ENCODE data around the gene PPT2. TPM values are rescaled to one million over a fixed set of nuclear protein-coding genes. Genes with fewer than 3 reads are reported as not detected.

Gene PPT2
- total and polyA plus RNA-seq, 2 of the 13 experiments (the other 11 are each of a cell fraction or from before 2014, with no cell fraction given) = 39.2 to 61.8 TPM

DNA sequence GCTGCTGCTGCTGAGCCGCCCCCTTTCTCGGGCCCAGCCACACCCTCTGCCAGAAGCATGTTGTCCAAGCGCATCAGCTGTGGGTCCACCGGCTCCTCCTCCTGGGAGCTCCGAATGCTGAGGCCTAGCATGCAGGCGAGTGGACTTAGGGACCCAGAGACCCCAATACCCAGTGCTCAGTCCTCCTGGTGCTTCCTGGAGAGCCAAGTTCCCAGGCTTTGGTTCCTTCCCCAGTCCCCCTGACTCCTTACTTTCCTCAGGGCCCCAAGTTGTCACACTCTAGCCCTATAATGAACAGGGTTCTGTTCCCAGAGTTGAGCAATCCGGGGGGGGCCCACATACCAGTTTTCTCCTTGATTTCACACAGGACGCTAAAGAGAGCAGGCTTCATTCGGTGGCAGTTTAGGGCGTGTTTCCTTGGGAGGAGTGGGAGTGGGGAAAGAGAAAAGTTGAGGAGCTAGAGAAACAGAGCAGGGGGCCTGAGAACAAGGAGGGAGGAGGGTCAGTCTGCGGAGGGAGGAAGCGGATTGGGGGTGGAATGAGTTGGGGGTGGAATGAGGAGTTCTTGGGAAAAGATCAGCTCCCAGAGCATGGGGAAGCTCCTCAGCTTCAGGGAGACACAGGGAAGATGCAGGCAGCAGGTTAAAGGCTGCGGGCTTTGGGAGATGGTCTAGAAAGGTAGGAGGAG lies 34.6 kb downstream of the PPT2 start:
- ATAC-seq = no peak
- TF ChIP-seq, protein P1, sequence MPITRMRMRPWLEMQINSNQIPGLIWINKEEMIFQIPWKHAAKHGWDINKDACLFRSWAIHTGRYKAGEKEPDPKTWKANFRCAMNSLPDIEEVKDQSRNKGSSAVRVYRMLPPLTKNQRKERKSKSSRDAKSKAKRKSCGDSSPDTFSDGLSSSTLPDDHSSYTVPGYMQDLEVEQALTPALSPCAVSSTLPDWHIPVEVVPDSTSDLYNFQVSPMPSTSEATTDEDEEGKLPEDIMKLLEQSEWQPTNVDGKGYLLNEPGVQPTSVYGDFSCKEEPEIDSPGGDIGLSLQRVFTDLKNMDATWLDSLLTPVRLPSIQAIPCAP (CRISPR knock-in tag; IDR thresholded peaks at IDR 0.05; ENCODE audit: low read depth) = no peak
- TF ChIP-seq EP300 (IDR thresholded peaks at IDR 0.05; ENCODE audit: low read depth in 2 of 2, low read length in 2 of 2) = no peak
- TF ChIP-seq EP300 (CRISPR knock-in tag; IDR thresholded peaks at IDR 0.05; ENCODE audit: borderline replicate concordance) = no peak
- no peak for TF ChIP-seq KLF11 (CRISPR knock-in tag; IDR thresholded peaks at IDR 0.05)
- no peak for TF ChIP-seq ZNF883 (CRISPR knock-in tag; IDR thresholded peaks at IDR 0.05; ENCODE audit: not compliant biosample characterization)
- TF ChIP-seq, protein P2, sequence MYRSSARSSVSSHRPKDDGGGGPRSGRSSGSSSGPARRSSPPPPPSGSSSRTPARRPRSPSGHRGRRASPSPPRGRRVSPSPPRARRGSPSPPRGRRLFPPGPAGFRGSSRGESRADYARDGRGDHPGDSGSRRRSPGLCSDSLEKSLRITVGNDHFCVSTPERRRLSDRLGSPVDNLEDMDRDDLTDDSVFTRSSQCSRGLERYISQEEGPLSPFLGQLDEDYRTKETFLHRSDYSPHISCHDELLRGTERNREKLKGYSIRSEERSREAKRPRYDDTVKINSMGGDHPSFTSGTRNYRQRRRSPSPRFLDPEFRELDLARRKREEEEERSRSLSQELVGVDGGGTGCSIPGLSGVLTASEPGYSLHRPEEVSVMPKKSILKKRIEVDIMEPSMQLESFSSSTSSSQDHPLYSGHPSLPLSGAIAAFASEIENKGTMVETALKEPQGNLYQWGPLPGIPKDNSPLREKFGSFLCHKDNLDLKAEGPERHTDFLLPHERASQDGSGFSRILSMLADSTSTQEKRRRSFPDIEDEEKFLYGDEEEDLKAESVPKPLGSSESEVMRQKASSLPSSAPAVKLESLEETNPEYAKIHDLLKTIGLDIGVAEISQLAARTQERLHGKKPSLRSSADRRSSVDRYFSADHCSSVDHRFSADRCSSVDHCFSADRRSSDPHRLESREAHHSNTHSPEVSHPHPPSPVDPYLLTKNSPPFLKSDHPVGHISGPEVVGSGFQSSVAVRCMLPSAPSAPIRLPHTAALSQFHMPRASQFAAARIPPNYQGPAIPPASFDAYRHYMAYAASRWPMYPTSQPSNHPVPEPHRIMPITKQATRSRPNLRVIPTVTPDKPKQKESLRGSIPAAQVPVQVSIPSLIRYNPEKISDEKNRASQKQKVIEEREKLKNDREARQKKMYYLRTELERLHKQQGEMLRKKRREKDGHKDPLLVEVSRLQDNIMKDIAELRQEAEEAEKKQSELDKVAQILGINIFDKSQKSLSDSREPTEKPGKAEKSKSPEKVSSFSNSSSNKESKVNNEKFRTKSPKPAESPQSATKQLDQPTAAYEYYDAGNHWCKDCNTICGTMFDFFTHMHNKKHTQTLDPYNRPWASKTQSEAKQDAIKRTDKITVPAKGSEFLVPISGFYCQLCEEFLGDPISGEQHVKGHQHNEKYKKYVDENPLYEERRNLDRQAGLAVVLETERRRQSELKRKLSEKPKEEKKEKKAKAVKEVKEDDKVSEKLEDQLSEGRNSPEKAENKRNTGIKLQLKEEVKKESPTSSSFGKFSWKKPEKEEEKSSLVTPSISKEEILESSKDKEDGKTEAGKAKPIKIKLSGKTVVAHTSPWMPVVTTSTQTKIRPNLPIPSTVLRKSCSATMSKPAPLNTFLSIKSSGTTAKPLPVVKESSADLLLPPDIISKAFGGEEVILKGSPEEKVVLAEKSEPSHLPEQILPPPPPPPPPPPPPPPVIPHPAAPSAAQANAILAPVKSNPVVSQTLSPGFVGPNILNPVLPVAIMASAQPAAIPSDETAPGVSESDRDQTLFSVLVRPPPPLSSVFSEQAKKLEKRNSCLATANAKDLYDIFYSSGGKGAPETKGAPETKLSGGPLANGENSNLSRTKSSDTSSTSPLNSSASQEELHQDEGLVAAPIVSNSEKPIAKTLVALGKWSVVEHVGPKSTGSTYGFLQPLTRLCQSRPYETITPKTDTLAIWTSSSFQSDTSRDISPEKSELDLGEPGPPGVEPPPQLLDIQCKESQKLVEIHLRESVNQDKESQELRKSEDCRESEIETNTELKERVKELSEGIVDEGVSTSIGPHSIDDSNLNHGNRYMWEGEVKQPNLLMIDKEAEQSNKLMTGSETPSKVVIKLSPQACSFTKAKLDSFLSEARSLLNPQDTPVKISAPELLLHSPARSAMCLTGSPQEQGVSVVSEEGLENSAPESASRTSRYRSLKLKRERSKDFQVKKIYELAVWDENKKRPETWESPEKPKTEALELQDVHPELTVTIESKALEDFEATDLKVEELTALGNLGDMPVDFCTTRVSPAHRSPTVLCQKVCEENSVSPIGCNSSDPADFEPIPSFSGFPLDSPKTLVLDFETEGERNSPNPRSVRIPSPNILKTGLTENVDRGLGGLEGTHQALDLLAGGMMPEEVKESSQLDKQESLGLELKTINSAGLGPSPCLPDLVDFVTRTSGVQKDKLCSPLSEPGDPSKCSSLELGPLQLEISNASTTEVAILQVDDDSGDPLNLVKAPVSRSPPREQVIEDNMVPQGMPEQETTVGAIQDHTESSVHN (CRISPR knock-in tag; IDR thresholded peaks at IDR 0.05) = no peak
- TF ChIP-seq, protein P3, sequence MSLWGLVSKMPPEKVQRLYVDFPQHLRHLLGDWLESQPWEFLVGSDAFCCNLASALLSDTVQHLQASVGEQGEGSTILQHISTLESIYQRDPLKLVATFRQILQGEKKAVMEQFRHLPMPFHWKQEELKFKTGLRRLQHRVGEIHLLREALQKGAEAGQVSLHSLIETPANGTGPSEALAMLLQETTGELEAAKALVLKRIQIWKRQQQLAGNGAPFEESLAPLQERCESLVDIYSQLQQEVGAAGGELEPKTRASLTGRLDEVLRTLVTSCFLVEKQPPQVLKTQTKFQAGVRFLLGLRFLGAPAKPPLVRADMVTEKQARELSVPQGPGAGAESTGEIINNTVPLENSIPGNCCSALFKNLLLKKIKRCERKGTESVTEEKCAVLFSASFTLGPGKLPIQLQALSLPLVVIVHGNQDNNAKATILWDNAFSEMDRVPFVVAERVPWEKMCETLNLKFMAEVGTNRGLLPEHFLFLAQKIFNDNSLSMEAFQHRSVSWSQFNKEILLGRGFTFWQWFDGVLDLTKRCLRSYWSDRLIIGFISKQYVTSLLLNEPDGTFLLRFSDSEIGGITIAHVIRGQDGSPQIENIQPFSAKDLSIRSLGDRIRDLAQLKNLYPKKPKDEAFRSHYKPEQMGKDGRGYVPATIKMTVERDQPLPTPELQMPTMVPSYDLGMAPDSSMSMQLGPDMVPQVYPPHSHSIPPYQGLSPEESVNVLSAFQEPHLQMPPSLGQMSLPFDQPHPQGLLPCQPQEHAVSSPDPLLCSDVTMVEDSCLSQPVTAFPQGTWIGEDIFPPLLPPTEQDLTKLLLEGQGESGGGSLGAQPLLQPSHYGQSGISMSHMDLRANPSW (CRISPR knock-in tag; IDR thresholded peaks at IDR 0.05; ENCODE audit: borderline replicate concordance) = no peak
- TF ChIP-seq SMC3 (IDR thresholded peaks at IDR 0.05; ENCODE audit: low read length) = no peak
- no peak for TF ChIP-seq U2AF1 (optimal IDR thresholded peaks at IDR 0.05; ENCODE audit: low read depth, low read length)
- no peak for TF ChIP-seq ZNF777 (CRISPR knock-in tag; IDR thresholded peaks at IDR 0.05)

More for the DNA sequence above, 34.6 kb downstream of the PPT2 start:
- no peaks in the 10 kb centered on the region; a peak in 1 of 5 replicates for H3K27me3 ChIP-seq (ENCODE audit: control insufficient read depth in 1 of 2, insufficient read depth in 2 of 2, low read length in 2 of 2)
- peak overlapping the region; percentile 74 to 93 (median 79) for H3K4me3 ChIP-seq (replicated peaks in 1 of 3; ENCODE audit: insufficient read depth in 1 of 3, low read depth in 2 of 3, low read length in 3 of 3)
- no peaks in the 10 kb centered on the region for H3K9me3 ChIP-seq (ENCODE audit: low read length)
- intact Hi-C loops (cut with micrococcal nuclease; ENCODE audit: unreplicated experiment) = no loop called here
- peaks cover 36% of the 10 kb centered on the region for H3K4me1 ChIP-seq (ENCODE audit: insufficient read depth, low read length)
- peaks cover 15% of the 10 kb centered on the region for H3K79me2 ChIP-seq (ENCODE audit: insufficient read depth, low read length)
- H3K4me2 ChIP-seq (ENCODE audit: low read depth, low read length) = peak overlapping the region; percentile 90
- no peaks in the 10 kb centered on the region for H4K20me1 ChIP-seq (ENCODE audit: insufficient read depth, low read length)
- peaks cover 7 to 19% of the 10 kb centered on the region in 2 experiments for H3K36me3 ChIP-seq (replicated peaks in 1 of 2; ENCODE audit: control insufficient read depth in 1 of 2, insufficient read depth in 2 of 2, low read length in 2 of 2)
- CTCF ChIA-PET (ENCODE audit: low intra/inter-chr PET ratio, low total read pairs) = no interaction called here
- FAIRE-seq (no peak), DNase-seq (ENCODE audit: low spot score) (no peak)
- H3K9ac ChIP-seq (ENCODE audit: insufficient read depth, low read depth, low read length) = peak overlapping the region; percentile 90
- peak overlapping the region; percentile 80 for H3K27ac ChIP-seq (ENCODE audit: extremely low read length, insufficient read depth, low read length)
- WGBS (ENCODE audit: low lambda C conversion rate) = 86% methylated on average over 10 of the region's 13 CpGs
- BruUV-seq (replicated peaks) = no TSS peak
- in situ Hi-C loops (cut with HindIII; ENCODE audit: extremely low pct_ligation_motif_present, low pct_unique_long_range_greater_than_20kb) = no loop called here
- H2AFZ ChIP-seq (ENCODE audit: low read length) = no peak overlapping the region
- POLR2A ChIA-PET = interaction anchor here (2.0 to 7.1 kb wide), 2 partner anchors 10 to 60 kb away, joined by 4 to 127 read pairs; partner anchors contain the start of genes AGPAT1, ATF6B and RNF5
